HCT116 (cell line): ENCODE data around the gene CASP7.

ENCODE experiments used
- CTCF ChIP-seq, 3 experiments: fragments of 200-600 bp in 1 of 3; sonication (generic) in 1 of 3; IDR thresholded peaks in 2 of 3; conservative IDR thresholded peaks in 1 of 3; 2 replicates each; pipeline ENCODE4 v1.5.1; 2012 to 2017; ENCODE audit warnings: low read depth in 2 of 3, low read length in 2 of 3, antibody characterized with exemption in 1 of 3, borderline replicate concordance in 1 of 3, control low read depth in 1 of 3, mild to moderate bottlenecking in 1 of 3, mixed read lengths in 1 of 3, mixed run types in 1 of 3, moderate library complexity in 1 of 3; ENCODE audit not compliant: insufficient read depth in 1 of 3
- ELF1 ChIP-seq: IDR thresholded peaks from 2 replicates; pipeline ENCODE4 v1.6.1; 2012; ENCODE audit warnings: low read depth, borderline replicate concordance
- EZH2 ChIP-seq: fragments of 200-600 bp; sonication (generic); IDR thresholded peaks from 2 replicates; pipeline ENCODE4 v1.6.1; 2017; ENCODE audit warnings: antibody characterized with exemption, mixed run types
- MAX ChIP-seq: IDR thresholded peaks from 2 replicates; pipeline ENCODE4 v1.6.1; 2012
- POLR2A ChIP-seq: IDR thresholded peaks from 2 replicates; pipeline ENCODE4 v1.7.0; 2011; ENCODE audit warnings: borderline replicate concordance; ENCODE audit not compliant: insufficient read depth, insufficient read length; ENCODE audit errors: extremely low read depth
- POLR2AphosphoS5 ChIP-seq: IDR thresholded peaks from 2 replicates; pipeline ENCODE4 v1.6.1; 2011; ENCODE audit warnings: mild to moderate bottlenecking, low read depth, low read length, moderate library complexity
- SP1 ChIP-seq: IDR thresholded peaks from 2 replicates; pipeline ENCODE4 v1.6.1; 2012; ENCODE audit warnings: low read depth
- TCF7L2 ChIP-seq: IDR thresholded peaks from 2 replicates; pipeline ENCODE4 v1.7.0; 2011; ENCODE audit warnings: borderline replicate concordance, inconsistent platforms; ENCODE audit not compliant: insufficient read depth, insufficient read length; ENCODE audit errors: extremely low read depth
- YY1 ChIP-seq: IDR thresholded peaks from 2 replicates; pipeline ENCODE4 v1.6.1; 2011; ENCODE audit warnings: low read length, low read depth, moderate library complexity, mild to moderate bottlenecking; ENCODE audit not compliant: insufficient replicate concordance; ENCODE audit errors: extremely low read depth
- ZBTB33 ChIP-seq: IDR thresholded peaks from 2 replicates; pipeline ENCODE4 v1.6.1; 2011; ENCODE audit warnings: mild to moderate bottlenecking, low read length, moderate library complexity; ENCODE audit not compliant: insufficient replicate concordance; ENCODE audit errors: extremely low read depth
- ZNF274 ChIP-seq: fragments of 200-500 bp; sonication (Bioruptor generic); IDR thresholded peaks from 2 replicates; pipeline ENCODE4 v1.6.1; 2014; ENCODE audit warnings: mild to moderate bottlenecking, low read depth, low read length, inconsistent platforms

- TF ChIP-seq CTCF (IDR thresholded peaks at IDR 0.05 in 2 of 3, conservative IDR thresholded peaks at IDR 0.05 in 1 of 3; ENCODE audit: borderline replicate concordance in 1 of 3, insufficient read depth in 1 of 3, low read depth in 2 of 3, low read length in 2 of 3) (no peak), MAX (no peak), EZH2 (no peak), POLR2A (no peak), SP1 (no peak), ELF1 (no peak), POLR2AphosphoS5 (no peak), YY1 (no peak), ZBTB33 (no peak), TCF7L2 (no peak), ZNF274 (no peak)
Measured at GRCh38 chr10:113647812-113648211, 31.9 kb upstream of the CASP7 start.
